GM08714 (cell line): ENCODE measurements around the gene NSD1.

ENCODE experiments used
- H3K4me3 ChIP-seq: fragments of 200-500 bp; sonication (Bioruptor generic); 2 replicates; pipeline ENCODE4 v1.5.1; 2014; ENCODE audit warnings: mild to moderate bottlenecking, low read length, inconsistent platforms
- ZNF274 ChIP-seq: IDR thresholded peaks from 2 replicates; pipeline ENCODE4 v1.6.1; 2012; ENCODE audit warnings: mild to moderate bottlenecking, low read depth, low read length

The NSD1 gene

GRCh38 chr5:177308740-177309139 is 175.2 kb downstream of the NSD1 start:
- TF ChIP-seq ZNF274: no peak

GRCh38 chr5:177309351-177310191 is 176.0 kb downstream of the NSD1 start:
- no peak overlapping the region for H3K4me3 ChIP-seq
- no peak for TF ChIP-seq ZNF274

More at GRCh38 chr5:177308740-177309139, 175.2 kb downstream of the NSD1 start:
- H3K4me3 ChIP-seq: no peak overlapping the region

GRCh38 chr5:177310332-177310731 is 176.8 kb downstream of the NSD1 start:
- no peak for TF ChIP-seq ZNF274
- peak overlapping the region; percentile 83; the same call in 1 of the 2 replicates for H3K4me3 ChIP-seq

GRCh38 chr5:177310757-177311391 is 177.3 kb downstream of the NSD1 start:
- H3K4me3 ChIP-seq: peak overlapping the region; percentile 83
- no peak for TF ChIP-seq ZNF274

- no peak for TF ChIP-seq ZNF274
- H3K4me3 ChIP-seq: peak overlapping the region; percentile 83
These were observed 177.8 kb downstream of the NSD1 start for GRCh38 chr5:177311392-177311722.

- TF ChIP-seq ZNF274: no peak
- H3K4me3 ChIP-seq: peak within 1 kb of the TSS; percentile 83
These were observed 178.4 kb downstream of the NSD1 start, which contains the start of gene MXD3 for GRCh38 chr5:177311723-177312648. Gene MXD3, minus strand, starts transcription at chr5:177311898. Its CDS starts 68 bp downstream, at chr5:177311830.

GRCh38 chr5:177312649-177313181 is 179.1 kb downstream of the NSD1 start:
- peak overlapping the region; percentile 70 for H3K4me3 ChIP-seq
- no peak for TF ChIP-seq ZNF274

GRCh38 chr5:177313561-177314259 is 180.1 kb downstream of the NSD1 start:
- no peak overlapping the region for H3K4me3 ChIP-seq
- TF ChIP-seq ZNF274: no peak

- H3K4me3 ChIP-seq: no peak overlapping the region
- TF ChIP-seq ZNF274: no peak
These were observed 181.1 kb downstream of the NSD1 start for GRCh38 chr5:177314376-177315342.

- no peak overlapping the region for H3K4me3 ChIP-seq
- no peak for TF ChIP-seq ZNF274
These were observed 181.8 kb downstream of the NSD1 start for GRCh38 chr5:177315411-177315810.

GRCh38 chr5:177316005-177316404 is 182.4 kb downstream of the NSD1 start:
- no peak for TF ChIP-seq ZNF274
- no peak overlapping the region for H3K4me3 ChIP-seq

- no peak for TF ChIP-seq ZNF274
- H3K4me3 ChIP-seq: no peak overlapping the region
These were observed 184.4 kb downstream of the NSD1 start for GRCh38 chr5:177317959-177318377.

GRCh38 chr5:177319913-177320588 is 186.5 kb downstream of the NSD1 start:
- no peak overlapping the region for H3K4me3 ChIP-seq
- TF ChIP-seq ZNF274: no peak
